DOHH2 (cell line): Measurements from ENCODE around the gene MACROD2.

Source experiments
- H3F3A ChIP-seq: fragments of 200-600 bp; sonication (generic), shearing (Covaris generic); 2 replicates; pipeline ENCODE4 v1.6.0; 2016; ENCODE audit warnings: antibody characterized with exemption, mild to moderate bottlenecking; ENCODE audit not compliant: control insufficient read depth, insufficient read depth
- H3K27ac ChIP-seq: fragments of 200-600 bp; sonication (generic); 2 replicates; pipeline ENCODE4 v1.5.1; 2014; ENCODE audit warnings: low read depth, mild to moderate bottlenecking, low read length, moderate library complexity
- H3K27me3 ChIP-seq: fragments of 200-600 bp; sonication (generic); 2 replicates; pipeline ENCODE4 v1.6.1; 2014; ENCODE audit warnings: mild to moderate bottlenecking, low read length, mixed read lengths; ENCODE audit not compliant: control insufficient read depth
- H3K36me3 ChIP-seq: fragments of 200-600 bp; sonication (generic); 2 replicates; pipeline ENCODE4 v1.6.1; 2014; ENCODE audit warnings: mild to moderate bottlenecking, low read length, moderate library complexity, mixed read lengths; ENCODE audit not compliant: control insufficient read depth
- H3K4me1 ChIP-seq: fragments of 200-600 bp; sonication (generic); 2 replicates; pipeline ENCODE4 v1.6.1; 2014; ENCODE audit warnings: mild to moderate bottlenecking, low read length, mixed read lengths; ENCODE audit not compliant: control insufficient read depth
- H3K4me2 ChIP-seq: fragments of 200-600 bp; sonication (generic); 2 replicates; pipeline ENCODE4 v1.6.0; 2014; ENCODE audit warnings: mild to moderate bottlenecking, low read length, moderate library complexity
- H3K4me3 ChIP-seq: fragments of 200-600 bp; sonication (generic); 2 replicates; pipeline ENCODE4 v1.5.1; 2014; ENCODE audit warnings: mild to moderate bottlenecking, low read length, mixed read lengths
- H3K79me2 ChIP-seq: fragments of 200-600 bp; sonication (generic); 2 replicates; pipeline ENCODE4 v1.6.1; 2014; ENCODE audit warnings: mild to moderate bottlenecking, low read length, mixed read lengths; ENCODE audit not compliant: control insufficient read depth
- H3K9me2 ChIP-seq: fragments of 200-600 bp; sonication (generic); replicated peaks from 2 replicates; pipeline ENCODE4 v1.6.1; 2014; ENCODE audit warnings: mild to moderate bottlenecking, low read length, mixed read lengths; ENCODE audit not compliant: control insufficient read depth
- H3K9me3 ChIP-seq: fragments of 200-600 bp; sonication (generic); 2 replicates; pipeline ENCODE4 v1.6.1; 2014; ENCODE audit warnings: antibody characterized with exemption, low read length, mixed read lengths; ENCODE audit not compliant: control insufficient read depth, insufficient read depth
- H4K20me1 ChIP-seq: fragments of 200-600 bp; sonication (generic); 2 replicates; pipeline ENCODE4 v1.6.0; 2014; ENCODE audit warnings: low read depth, mild to moderate bottlenecking, antibody characterized with exemption, low read length, moderate library complexity; ENCODE audit not compliant: control insufficient read depth, insufficient read depth
- EZH2phosphoT487 ChIP-seq: fragments of 200-600 bp; sonication (generic); IDR thresholded peaks from 2 replicates; pipeline ENCODE4 v1.6.1; 2017; ENCODE audit warnings: borderline replicate concordance, mild to moderate bottlenecking, antibody characterized with exemption, low read length, moderate library complexity, mixed read lengths
- TF ChIP-seq, protein P1 (sequence below): fragments of 200-600 bp; sonication (generic); IDR thresholded peaks from one replicate; pipeline ENCODE4 v1.5.1; 2014; ENCODE audit warnings: antibody characterized with exemption, mild to moderate bottlenecking, low read depth, low read length; ENCODE audit not compliant: poor library complexity, severe bottlenecking

The MACROD2 gene

DNA sequence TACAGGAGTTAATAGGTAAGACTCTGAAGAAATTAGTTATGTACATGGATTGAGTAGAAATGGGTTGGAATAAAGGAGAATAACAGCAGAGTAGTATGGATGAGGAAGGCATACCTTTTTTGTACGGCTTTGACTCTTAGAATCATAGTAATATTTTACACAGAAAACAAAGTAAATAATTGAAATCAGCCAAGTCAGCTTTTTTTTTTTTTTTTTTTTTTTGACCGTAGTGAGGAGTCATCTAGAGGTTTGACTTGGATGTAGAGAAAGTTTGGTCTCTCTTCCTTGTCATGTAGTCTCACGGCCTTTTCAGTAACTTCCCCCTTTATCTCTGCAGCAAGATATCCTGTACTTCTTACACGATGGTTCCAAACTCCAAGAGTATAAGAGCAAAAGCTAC, 183.2 kb downstream of the MACROD2 start:
- Histone ChIP-seq H3K79me2 (no peaks in the 10 kb centered on the region), H3K27ac (no peak overlapping the region), H3K4me1 (no peaks in the 10 kb centered on the region), H4K20me1 (no peaks in the 10 kb centered on the region), H3K27me3 (no peaks in the 10 kb centered on the region), H3K9me3 (no peaks in the 10 kb centered on the region), H3K9me2 (no peaks in the 10 kb centered on the region), H3K4me2 (no peak overlapping the region), H3K4me3 (no peak overlapping the region), H3K36me3 (no peaks in the 10 kb centered on the region), H3F3A (no peaks in the 10 kb centered on the region)
- TF ChIP-seq, protein P1, sequence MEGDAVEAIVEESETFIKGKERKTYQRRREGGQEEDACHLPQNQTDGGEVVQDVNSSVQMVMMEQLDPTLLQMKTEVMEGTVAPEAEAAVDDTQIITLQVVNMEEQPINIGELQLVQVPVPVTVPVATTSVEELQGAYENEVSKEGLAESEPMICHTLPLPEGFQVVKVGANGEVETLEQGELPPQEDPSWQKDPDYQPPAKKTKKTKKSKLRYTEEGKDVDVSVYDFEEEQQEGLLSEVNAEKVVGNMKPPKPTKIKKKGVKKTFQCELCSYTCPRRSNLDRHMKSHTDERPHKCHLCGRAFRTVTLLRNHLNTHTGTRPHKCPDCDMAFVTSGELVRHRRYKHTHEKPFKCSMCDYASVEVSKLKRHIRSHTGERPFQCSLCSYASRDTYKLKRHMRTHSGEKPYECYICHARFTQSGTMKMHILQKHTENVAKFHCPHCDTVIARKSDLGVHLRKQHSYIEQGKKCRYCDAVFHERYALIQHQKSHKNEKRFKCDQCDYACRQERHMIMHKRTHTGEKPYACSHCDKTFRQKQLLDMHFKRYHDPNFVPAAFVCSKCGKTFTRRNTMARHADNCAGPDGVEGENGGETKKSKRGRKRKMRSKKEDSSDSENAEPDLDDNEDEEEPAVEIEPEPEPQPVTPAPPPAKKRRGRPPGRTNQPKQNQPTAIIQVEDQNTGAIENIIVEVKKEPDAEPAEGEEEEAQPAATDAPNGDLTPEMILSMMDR, result no peak
- no peak for TF ChIP-seq EZH2phosphoT487

DNA sequence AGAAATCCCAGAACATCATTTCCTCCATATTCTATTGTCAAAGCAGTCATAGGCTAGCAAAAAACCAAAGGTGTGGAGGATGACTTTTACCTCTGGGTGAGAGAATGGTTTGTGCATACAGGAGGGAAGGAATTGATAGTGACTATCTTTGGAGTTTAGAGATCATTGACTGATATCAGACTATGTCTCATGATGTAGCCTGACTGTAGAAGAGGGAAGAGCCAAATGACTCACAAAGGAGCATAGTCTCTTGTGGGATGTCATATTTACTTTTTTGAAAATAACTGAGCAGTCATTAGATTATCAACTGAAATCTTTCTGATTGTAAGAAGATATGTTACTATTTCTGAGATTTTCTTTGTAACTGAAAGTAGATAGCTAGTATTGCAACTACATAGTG, 183.6 kb downstream of the MACROD2 start:
- no peaks in the 10 kb centered on the region for H3K36me3 ChIP-seq
- H4K20me1 ChIP-seq, result no peaks in the 10 kb centered on the region
- no peak overlapping the region for H3K4me2 ChIP-seq
- H3K4me1 ChIP-seq, result no peaks in the 10 kb centered on the region
- no peaks in the 10 kb centered on the region for H3K79me2 ChIP-seq
- TF ChIP-seq, protein P1, result no peak
- no peak for TF ChIP-seq EZH2phosphoT487
- no peaks in the 10 kb centered on the region for H3K9me2 ChIP-seq
- no peaks in the 10 kb centered on the region for H3K9me3 ChIP-seq
- no peak overlapping the region for H3K27ac ChIP-seq
- no peak overlapping the region for H3K4me3 ChIP-seq
- no peaks in the 10 kb centered on the region for H3K27me3 ChIP-seq
- H3F3A ChIP-seq, result no peaks in the 10 kb centered on the region

DNA sequence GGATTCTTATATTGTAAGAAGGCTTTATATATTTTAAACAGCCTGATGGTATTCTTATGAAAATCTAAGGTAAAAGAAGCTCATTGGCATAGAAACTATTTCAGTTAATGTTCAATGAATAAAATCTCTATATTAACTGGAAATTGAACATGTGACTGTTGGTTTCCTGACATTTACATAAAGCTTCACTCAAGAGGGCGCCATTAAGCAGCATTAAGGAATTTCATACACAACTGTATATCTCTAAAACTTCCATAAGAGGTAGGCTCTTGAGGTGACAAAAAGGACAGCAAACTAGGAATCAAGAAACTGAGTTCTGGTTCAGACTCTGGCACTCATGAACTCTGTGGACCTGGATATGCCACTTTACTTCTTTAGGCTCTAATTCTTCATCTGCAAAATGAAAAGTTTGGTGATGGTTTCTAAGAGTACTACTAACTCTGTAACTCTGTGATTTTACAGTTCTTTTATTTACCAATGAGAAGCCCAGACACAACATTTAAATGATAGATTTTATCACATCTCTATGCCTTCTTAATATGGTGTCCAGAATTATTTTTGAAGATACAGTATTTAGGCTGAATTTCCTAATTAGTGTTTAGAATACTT, 194.6 kb downstream of the MACROD2 start:
- Histone ChIP-seq H3K36me3 (no peaks in the 10 kb centered on the region), H4K20me1 (no peaks in the 10 kb centered on the region), H3K9me3 (no peaks in the 10 kb centered on the region), H3K4me2 (no peak overlapping the region), H3K4me3 (no peak overlapping the region), H3F3A (no peaks in the 10 kb centered on the region), H3K9me2 (no peaks in the 10 kb centered on the region), H3K4me1 (no peaks in the 10 kb centered on the region), H3K27me3 (no peaks in the 10 kb centered on the region), H3K27ac (no peak overlapping the region), H3K79me2 (no peaks in the 10 kb centered on the region)
- TF ChIP-seq, protein P1, result peak; percentile 51
- no peak for TF ChIP-seq EZH2phosphoT487
